Measurements from ENCODE around the gene HRK. TPM values are rescaled to one million over a fixed set of nuclear protein-coding genes. Genes with fewer than 3 reads are reported as not detected.

Gene HRK
- total and polyA plus RNA-seq, 2 of the 13 experiments (the other 11 are each of a cell fraction or from before 2014, with no cell fraction given): 0.02 TPM; not detected in 1

GRCh38 chr12:116808113-116809105 is 72.8 kb downstream of the HRK start:
- Histone ChIP-seq H3K36me3 (replicated peaks in 1 of 2; ENCODE audit: control insufficient read depth in 1 of 2, insufficient read depth in 2 of 2, low read length in 2 of 2) (no peaks in the 10 kb centered on the region), H3K9ac (ENCODE audit: insufficient read depth, low read depth, low read length) (no peak overlapping the region), H3K27me3 (ENCODE audit: control insufficient read depth in 1 of 2, insufficient read depth in 2 of 2, low read length in 2 of 2) (no peaks in the 10 kb centered on the region), H3K9me3 (ENCODE audit: low read length) (no peaks in the 10 kb centered on the region), H3K79me2 (ENCODE audit: insufficient read depth, low read length) (no peaks in the 10 kb centered on the region), H3K4me1 (ENCODE audit: insufficient read depth, low read length) (peaks cover 7% of the 10 kb centered on the region; the same call in 1 of the 2 replicates), H3K27ac (ENCODE audit: extremely low read length, insufficient read depth, low read length) (no peak overlapping the region), H3K4me2 (ENCODE audit: low read depth, low read length) (no peak overlapping the region), H3K4me3 (replicated peaks in 1 of 3; ENCODE audit: insufficient read depth in 1 of 3, low read depth in 2 of 3, low read length in 3 of 3) (no peak overlapping the region), H4K20me1 (ENCODE audit: insufficient read depth, low read length) (no peaks in the 10 kb centered on the region), H2AFZ (ENCODE audit: low read length) (no peak overlapping the region)
- FAIRE-seq (no peak), ATAC-seq (no peak), DNase-seq (ENCODE audit: low spot score) (no peak)
- POLR2A ChIA-PET: no interaction called here
- intact Hi-C loops (cut with micrococcal nuclease; ENCODE audit: unreplicated experiment): no loop called here
- BruUV-seq (replicated peaks): no TSS peak
- 85% methylated on average over 18 of the region's 18 CpGs for WGBS (ENCODE audit: low lambda C conversion rate)
- in situ Hi-C loops (cut with HindIII; ENCODE audit: extremely low pct_ligation_motif_present, low pct_unique_long_range_greater_than_20kb): no loop called here
- CTCF ChIA-PET (ENCODE audit: low intra/inter-chr PET ratio, low total read pairs): no interaction called here
- TF ChIP-seq ZNF720 (CRISPR knock-in tag; IDR thresholded peaks at IDR 0.05) (no peak), NR2C2 (CRISPR knock-in tag; IDR thresholded peaks at IDR 0.05; ENCODE audit: borderline replicate concordance) (no peak), ZNF503 (CRISPR knock-in tag; IDR thresholded peaks at IDR 0.05) (no peak), ZNF792 (CRISPR knock-in tag; IDR thresholded peaks at IDR 0.05) (no peak), CENPT (CRISPR knock-in tag; IDR thresholded peaks at IDR 0.05; ENCODE audit: low read depth) (no peak), PRDM10 (CRISPR knock-in tag; IDR thresholded peaks at IDR 0.05; ENCODE audit: low read depth) (no peak), ZNF615 (CRISPR knock-in tag; IDR thresholded peaks at IDR 0.05; ENCODE audit: borderline replicate concordance) (no peak), ZFP90 (CRISPR knock-in tag; IDR thresholded peaks at IDR 0.05; ENCODE audit: borderline replicate concordance) (no peak), ZNF354B (CRISPR knock-in tag; IDR thresholded peaks at IDR 0.05) (no peak), CTCF (CRISPR knock-in tag; IDR thresholded peaks at IDR 0.05) (no peak), NAIF1 (CRISPR knock-in tag; IDR thresholded peaks at IDR 0.05; ENCODE audit: borderline replicate concordance) (no peak), SATB2 (CRISPR knock-in tag; IDR thresholded peaks at IDR 0.05) (no peak), ZNF543 (CRISPR knock-in tag; IDR thresholded peaks at IDR 0.05) (no peak), NCOA2 (CRISPR knock-in tag; IDR thresholded peaks at IDR 0.05) (no peak), ERF (CRISPR knock-in tag; IDR thresholded peaks at IDR 0.05) (no peak)
